ENCODE results near the gene AIG1.

DNA sequence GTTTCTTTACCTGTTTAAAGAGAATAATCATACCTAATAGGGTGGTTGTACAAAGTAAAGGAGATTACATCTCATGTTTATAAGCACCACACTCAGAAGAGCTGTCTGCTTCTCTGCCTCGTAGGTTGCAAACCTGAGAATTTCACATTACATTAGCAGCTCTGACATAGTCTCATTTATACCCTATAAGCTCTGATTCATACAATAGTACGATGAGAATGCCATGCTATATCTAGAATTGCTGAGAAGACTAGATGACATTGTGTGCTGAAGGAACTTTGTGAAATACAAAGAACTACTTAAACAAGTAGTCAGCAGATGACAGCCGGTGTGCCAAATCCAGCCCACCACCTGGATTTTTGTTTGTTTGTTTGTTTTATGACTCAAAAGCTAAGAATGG, 268.6 kb downstream of the AIG1 start:
- TF ChIP-seq EZH2 (IDR thresholded peaks at IDR 0.05) (no peak), POLR2AphosphoS5 (IDR thresholded peaks at IDR 0.05; ENCODE audit: borderline replicate concordance, low read depth, low read length) (no peak)

Data from SK-N-MC (cell line).